Pancreas (tissue), 10 donors: ENCODE measurements around the gene TPRX2. TPM values are rescaled to one million over a fixed set of nuclear protein-coding genes. Genes with fewer than 3 reads are reported as not detected.
"Not testable (repeated sequence)": the region's sequence is repeated elsewhere in the genome, so short reads cannot be mapped to it uniquely, and the experiment has no call there.

Experiments
- ATAC-seq, 4 donors: fragments of 200-7000 bp; cut with Tn5 transposase; one replicate each; pipeline versions ENCODE4 v1.8.0 to v1.9.1; 2020; ENCODE audit warnings: mild to moderate bottlenecking in 4 of 4, moderate library complexity in 4 of 4
- DNase-seq, 6 donors: peaks; one replicate each; pipeline ENCODE4 v3.0.0-alpha.2; 2020
- FAIRE-seq: peaks from 2 replicates; lab custom pipeline; 2012; peaks lifted over from hg19 to GRCh38; lab: Jason Lieb, UNC
- H3K27ac ChIP-seq, 4 donors: fragments of 200-600 bp; sonication (generic); 1 replicate in 3 of 4; 2 replicates in 1 of 4; pipeline versions ENCODE4 v1.5.0 to v1.8.0; 2020
- H3K27me3 ChIP-seq, 4 donors: fragments of 200-600 bp; one replicate each; pipeline ENCODE4 v1.8.0; 2021
- H3K36me3 ChIP-seq, 3 donors: fragments of 200-600 bp; sonication (generic) in 1 of 3; one replicate each; pipeline versions ENCODE4 v1.5.0 to v1.8.0; 2020 to 2021
- H3K4me1 ChIP-seq, 3 donors: fragments of 200-600 bp; one replicate each; pipeline ENCODE4 v1.8.0; 2021
- H3K4me3 ChIP-seq, 4 donors: fragments of 200-600 bp; sonication (generic) in 2 of 4; one replicate each; pipeline versions ENCODE4 v1.5.0 to v1.8.0; 2020 to 2021
- H3K9me3 ChIP-seq, 4 donors: fragments of 200-600 bp; one replicate each; pipeline ENCODE4 v1.8.0; 2021
- WGBS, 2 donors: extraction: QIAGEN DNeasy Blood & Tissue Kit; methylation state at CpG; one replicate each; pipeline ENCODE4 v1.1.7; 2013; 5-methylcytosine and 5-hydroxymethylcytosine counted together
- intact Hi-C, 3 donors: fragments of 100-400 bp; cut with DNase I; formaldehyde crosslinking; loops; one replicate each; pipeline versions ENCODE4 v1.11.1 to v1.14.2; 2022
- polyA plus RNA-seq, 2 donors: library from polyadenylated mRNA; stranded (reverse); fragments of 200-250 nt; gene quantifications; one replicate each; pipeline ENCODE4 v1.2.3, GENCODE V29; 2013
- total RNA-seq, 6 donors: library from RNA; stranded (reverse); fragmentation: NEBNext Ultra II Directional in 4 of 6; extraction: Animal tissue kit (Norgen Biotek cat#: 25700) in 4 of 6; gene quantifications; one replicate each; pipeline versions ENCODE4 v1.2.1 to v1.2.4, GENCODE V29; 2021 to 2023
- TF ChIP-seq, protein P1 (sequence below), 4 donors: fragments of 200-600 bp; sonication (generic) in 3 of 4; IDR thresholded peaks; one replicate each; pipeline versions ENCODE4 v1.5.0 to v1.8.0; 2021; ENCODE audit warnings: antibody characterized with exemption in 4 of 4
- donor health status: healthy with polysubstance abuse.
- donor health status: DM: no; HTN: no; CAD: no; lungs with moderate emphysema.
- donor health status: DM: no; HTN: no; CAD: no.
- donor health status: control.
- donor health status: control.
- donor health status: Bipolar disorder and iron deficiency.
- donor health status: DM: yes; HTN: yes; CAD: no.
- donor health status: DM: no; HTN: no; CAD: no.
- donor health status: DM: no; HTN: no; CAD: no.
- donor health status: DM: yes; HTN: yes; CAD: no.

TPRX2 gene
- total and polyA plus RNA-seq, 8 donors: not detected

DNA sequence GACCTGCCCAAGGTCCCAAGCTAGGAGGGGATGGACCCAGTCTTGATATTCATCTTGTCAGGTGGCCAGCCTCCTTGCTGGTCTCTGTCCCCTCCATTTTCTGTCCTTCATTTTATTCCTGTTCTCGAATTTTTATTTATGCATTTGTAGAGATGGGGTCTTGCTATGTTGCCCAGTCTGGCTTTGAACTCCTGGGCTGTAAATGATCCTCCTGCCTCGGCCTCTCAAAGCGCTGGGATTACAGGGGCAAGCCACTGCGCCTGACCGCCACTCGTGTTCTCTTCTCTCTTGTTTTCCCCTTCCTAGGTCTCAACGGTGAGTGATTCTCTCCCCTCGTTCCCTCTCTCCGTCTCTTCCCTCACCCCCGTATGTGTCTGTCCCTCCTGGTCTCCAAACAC is 10.6 kb upstream of the TPRX2 start:
- TF ChIP-seq, protein P1, sequence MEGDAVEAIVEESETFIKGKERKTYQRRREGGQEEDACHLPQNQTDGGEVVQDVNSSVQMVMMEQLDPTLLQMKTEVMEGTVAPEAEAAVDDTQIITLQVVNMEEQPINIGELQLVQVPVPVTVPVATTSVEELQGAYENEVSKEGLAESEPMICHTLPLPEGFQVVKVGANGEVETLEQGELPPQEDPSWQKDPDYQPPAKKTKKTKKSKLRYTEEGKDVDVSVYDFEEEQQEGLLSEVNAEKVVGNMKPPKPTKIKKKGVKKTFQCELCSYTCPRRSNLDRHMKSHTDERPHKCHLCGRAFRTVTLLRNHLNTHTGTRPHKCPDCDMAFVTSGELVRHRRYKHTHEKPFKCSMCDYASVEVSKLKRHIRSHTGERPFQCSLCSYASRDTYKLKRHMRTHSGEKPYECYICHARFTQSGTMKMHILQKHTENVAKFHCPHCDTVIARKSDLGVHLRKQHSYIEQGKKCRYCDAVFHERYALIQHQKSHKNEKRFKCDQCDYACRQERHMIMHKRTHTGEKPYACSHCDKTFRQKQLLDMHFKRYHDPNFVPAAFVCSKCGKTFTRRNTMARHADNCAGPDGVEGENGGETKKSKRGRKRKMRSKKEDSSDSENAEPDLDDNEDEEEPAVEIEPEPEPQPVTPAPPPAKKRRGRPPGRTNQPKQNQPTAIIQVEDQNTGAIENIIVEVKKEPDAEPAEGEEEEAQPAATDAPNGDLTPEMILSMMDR (IDR thresholded peaks at IDR 0.05): no peak
- no peaks in the 10 kb centered on the region for H3K4me1 ChIP-seq
- no peak for ATAC-seq
- H3K9me3 ChIP-seq: no peaks in the 10 kb centered on the region
- no peak for DNase-seq
- intact Hi-C loops: no loop called here
- H3K27ac ChIP-seq: no peak overlapping the region
- peaks cover 0 to 7% (median 0%) of the 10 kb centered on the region in 4 donors for H3K27me3 ChIP-seq
- no peaks in the 10 kb centered on the region for H3K36me3 ChIP-seq
- FAIRE-seq: no peak
- 44 to 53% methylated on average over 10 of the region's 10 CpGs for WGBS, 2 donors
- H3K4me3 ChIP-seq: no peak overlapping the region

DNA sequence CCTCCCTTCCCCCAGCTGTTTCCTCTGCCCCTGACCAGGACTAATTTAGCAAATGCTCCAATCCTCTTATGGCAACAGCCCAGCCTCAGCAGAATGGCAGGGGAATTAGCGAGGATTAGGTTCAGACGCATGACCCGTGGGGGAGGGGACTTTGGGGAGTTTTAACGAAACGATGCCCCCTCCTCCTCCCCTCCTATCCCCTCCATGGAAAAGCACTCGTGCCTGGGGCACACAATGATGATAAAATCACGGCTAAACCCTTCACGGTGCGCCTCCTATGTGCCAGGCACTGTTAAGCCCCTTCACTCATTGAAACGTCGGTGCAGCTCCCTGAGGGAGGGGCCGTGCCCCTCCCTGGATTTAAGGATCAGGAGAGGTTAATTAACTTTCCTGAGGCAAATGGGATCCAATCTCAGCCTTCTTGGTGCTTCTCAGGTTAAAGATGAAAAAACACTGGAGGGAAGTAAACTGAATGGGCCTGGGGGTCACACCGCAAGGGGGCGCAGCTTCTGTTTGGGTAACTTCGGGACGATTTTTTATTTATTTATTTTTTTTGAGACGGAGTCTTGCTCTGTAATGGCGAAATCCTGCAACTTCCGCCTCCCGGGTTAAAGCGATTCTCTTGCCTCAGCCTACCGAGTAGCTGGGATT is 10.1 kb upstream of the TPRX2 start:
- DNase-seq: no peak

DNA sequence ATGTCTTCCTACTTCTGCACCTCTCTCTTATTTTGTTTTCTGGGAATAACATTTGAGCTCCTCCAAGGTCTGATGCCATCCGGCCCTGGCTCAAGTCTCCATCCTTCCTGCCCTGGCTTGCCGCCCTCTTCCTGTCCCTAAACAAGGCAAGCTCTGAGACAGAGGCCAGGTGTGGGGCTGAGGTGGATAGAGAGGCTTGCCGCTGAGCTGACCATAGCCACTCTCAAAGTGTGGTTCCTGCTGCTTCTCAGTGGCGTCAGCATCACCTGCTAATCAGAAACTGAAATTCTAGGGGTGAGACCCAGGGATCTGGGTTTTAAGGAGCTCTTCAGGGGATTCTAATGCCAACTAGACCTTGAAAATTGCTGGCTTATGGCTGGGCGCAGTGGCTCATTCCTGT is 6.0 kb upstream of the TPRX2 start:
- TF ChIP-seq, protein P1 (IDR thresholded peaks at IDR 0.05): no peak
- no peak overlapping the region for H3K4me3 ChIP-seq
- WGBS, 2 donors: 48 to 60% methylated on average over 5 of the region's 5 CpGs
- intact Hi-C loops: no loop called here
- DNase-seq: no peak
- H3K36me3 ChIP-seq: no peaks in the 10 kb centered on the region
- ATAC-seq: no peak
- H3K4me1 ChIP-seq: no peaks in the 10 kb centered on the region
- H3K27me3 ChIP-seq: peaks cover 0 to 4% (median 0%) of the 10 kb centered on the region in 4 donors
- no peaks in the 10 kb centered on the region for H3K9me3 ChIP-seq
- no peak for FAIRE-seq
- H3K27ac ChIP-seq: no peak overlapping the region

More for the DNA sequence above, 10.1 kb upstream of the TPRX2 start:
- Histone ChIP-seq H3K4me1 (no peaks in the 10 kb centered on the region), H3K36me3 (no peaks in the 10 kb centered on the region), H3K9me3 (no peaks in the 10 kb centered on the region), H3K27ac (no peak overlapping the region), H3K27me3 (peaks cover 0 to 7% (median 0%) of the 10 kb centered on the region in 4 donors), H3K4me3 (no peak overlapping the region)
- intact Hi-C loops: no loop called here
- WGBS, 2 donors: 3 to 6% methylated on average over 22 of the region's 22 CpGs
- ATAC-seq: no peak
- FAIRE-seq: no peak
- TF ChIP-seq, protein P1 (IDR thresholded peaks at IDR 0.05): peak in 1 of 4 donors; percentile 18

DNA sequence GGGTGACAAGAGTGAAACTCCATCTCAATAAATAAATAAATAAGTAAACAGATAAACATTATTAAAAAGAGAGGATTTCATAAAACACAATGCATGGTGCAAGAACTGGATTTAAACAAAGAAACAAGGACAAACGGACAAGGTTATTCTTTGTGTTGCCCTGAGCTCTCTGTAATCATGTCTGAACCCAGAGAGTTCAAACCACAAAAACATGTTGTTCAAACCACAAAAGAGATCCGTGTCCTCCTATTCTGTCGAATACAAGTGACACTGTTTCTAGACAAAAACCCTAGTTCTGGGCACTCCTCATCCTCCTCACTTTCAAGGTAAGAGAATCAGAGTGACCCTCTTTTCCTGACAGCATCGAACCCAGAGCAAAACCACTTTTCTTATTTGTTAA is 4.6 kb upstream of the TPRX2 start:
- H3K9me3 ChIP-seq: no peaks in the 10 kb centered on the region
- 47 to 67% methylated on average over 4 of the region's 4 CpGs for WGBS, 2 donors
- FAIRE-seq: no peak

DNA sequence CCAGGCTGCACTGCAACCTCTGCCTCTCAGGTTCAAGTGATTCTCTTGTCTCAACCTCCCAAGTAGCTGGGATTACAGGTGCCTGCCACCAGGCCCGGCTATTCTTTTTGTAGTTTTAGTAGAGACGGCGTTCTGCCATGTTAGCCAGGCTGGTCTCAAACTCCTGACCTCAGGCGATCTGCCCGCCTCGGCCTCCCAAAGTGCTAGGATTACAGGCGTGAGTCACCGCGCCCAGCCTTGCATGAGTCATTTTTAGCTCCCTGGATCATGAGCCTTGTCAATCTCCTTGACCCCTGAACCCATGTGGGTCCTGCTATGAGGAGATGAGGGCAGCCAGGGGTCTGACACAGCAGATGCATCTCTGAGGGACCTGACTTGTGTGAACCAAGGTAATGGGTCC is 804 bp upstream of the TPRX2 start:
- ATAC-seq, H3K4me1 ChIP-seq, H3K27ac ChIP-seq, H3K4me3 ChIP-seq, H3K36me3 ChIP-seq, intact Hi-C loops, DNase-seq, H3K27me3 ChIP-seq, FAIRE-seq, H3K9me3 ChIP-seq: not testable (repeated sequence)
- WGBS, 2 donors: 70 to 80% methylated on average over 9 of the region's 9 CpGs

More for the DNA sequence above, 4.6 kb upstream of the TPRX2 start:
- TF ChIP-seq, protein P1 (IDR thresholded peaks at IDR 0.05): no peak
- Histone ChIP-seq H3K27ac (no peak overlapping the region), H3K27me3 (no peaks in the 10 kb centered on the region), H3K4me3 (no peak overlapping the region), H3K4me1 (no peaks in the 10 kb centered on the region), H3K36me3 (no peaks in the 10 kb centered on the region)
- DNase-seq (no peak), ATAC-seq (no peak)
- intact Hi-C loops: no loop called here

- H3K27me3 ChIP-seq, ATAC-seq, H3K36me3 ChIP-seq, FAIRE-seq, intact Hi-C loops, H3K9me3 ChIP-seq, H3K27ac ChIP-seq, H3K4me1 ChIP-seq, H3K4me3 ChIP-seq: not testable (repeated sequence)
- 73 to 77% methylated on average over 3 to 10 of the region's 17 CpGs for WGBS, 2 donors
- peak in 1 of 6 donors; percentile 21 for DNase-seq
Observed at GRCh38 chr19:47859838-47860237, 803 bp downstream of the TPRX2 start.
